Erythroblast (primary cell): Measurements from ENCODE around the gene ARHGAP26.

Source experiments
- DNase-seq, 2 experiments: peaks; one replicate each; lab custom pipeline; 2025; lab: John Stamatoyannopoulos, UW
- GATA1 ChIP-seq: IDR thresholded peaks from 2 replicates; pipeline ENCODE4 v1.6.1; 2011; ENCODE audit warnings: low read depth, mild to moderate bottlenecking, control low read depth, low read length, moderate library complexity
- POLR2A ChIP-seq: IDR thresholded peaks from 2 replicates; pipeline ENCODE4 v1.6.1; 2011; ENCODE audit warnings: mild to moderate bottlenecking, low read length

ARHGAP26 gene

DNA sequence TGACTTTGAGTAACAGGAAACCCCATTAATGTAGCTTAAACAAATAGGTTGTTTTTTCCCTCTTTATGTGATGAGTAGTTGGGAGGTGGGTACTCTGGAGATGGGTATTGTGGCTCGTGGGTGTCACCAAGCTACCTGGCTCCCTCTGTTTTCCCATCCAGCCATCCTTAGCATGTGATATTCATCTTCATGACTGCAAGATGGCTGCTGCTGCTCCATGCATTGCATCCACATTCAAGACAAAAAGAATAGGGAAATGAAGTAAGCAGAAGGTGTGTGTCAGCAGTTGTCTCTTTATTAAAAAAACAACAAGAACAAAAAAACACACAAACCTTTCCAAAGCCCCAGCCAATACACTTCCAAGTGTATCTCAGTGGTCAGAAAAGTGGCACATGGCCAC, 6.5 kb upstream of the ARHGAP26 start:
- no peak for DNase-seq
- TF ChIP-seq GATA1 (no peak), POLR2A (no peak)

DNA sequence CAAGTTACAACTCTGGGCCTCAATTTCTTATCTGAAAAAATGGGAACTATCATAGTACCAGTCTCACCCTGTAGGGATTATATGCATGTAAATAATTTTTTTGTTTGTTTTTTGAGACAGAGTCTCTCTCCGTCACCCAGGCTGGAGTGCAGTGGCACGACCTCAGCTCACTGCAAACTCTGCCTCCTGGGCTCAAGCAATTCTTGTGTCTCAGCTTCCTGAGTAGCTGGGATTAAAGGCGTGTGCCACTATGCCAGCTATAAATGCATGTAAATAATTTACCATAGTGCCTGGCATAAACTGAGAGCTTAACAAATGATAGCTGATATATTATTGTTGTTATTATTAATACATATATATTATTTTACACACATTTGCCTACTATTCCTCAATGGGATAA, 3.0 kb upstream of the ARHGAP26 start:
- TF ChIP-seq GATA1 = no peak
- TF ChIP-seq POLR2A = no peak
- no peak for DNase-seq

DNA sequence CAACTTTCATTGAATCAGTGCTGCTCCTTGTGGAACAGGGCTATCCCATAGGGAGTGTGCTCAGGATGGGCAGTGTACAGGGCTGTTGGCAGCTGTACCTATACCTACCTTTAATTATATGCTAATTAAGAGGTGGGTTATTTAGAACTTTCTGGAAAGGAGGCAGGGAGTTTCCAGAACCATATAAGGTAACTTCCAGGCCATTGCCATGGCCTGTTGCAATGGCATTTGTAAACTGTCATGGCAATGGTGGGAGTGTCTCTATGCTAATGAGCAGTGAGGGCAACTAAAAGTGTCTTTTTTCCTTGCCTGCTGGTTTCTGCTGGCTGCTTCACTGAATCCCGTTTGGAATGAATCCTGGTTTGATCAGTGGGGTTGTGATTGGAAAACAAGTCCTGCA, 2.3 kb upstream of the ARHGAP26 start:
- DNase-seq = no peak
- TF ChIP-seq POLR2A (no peak), GATA1 (no peak)

DNA sequence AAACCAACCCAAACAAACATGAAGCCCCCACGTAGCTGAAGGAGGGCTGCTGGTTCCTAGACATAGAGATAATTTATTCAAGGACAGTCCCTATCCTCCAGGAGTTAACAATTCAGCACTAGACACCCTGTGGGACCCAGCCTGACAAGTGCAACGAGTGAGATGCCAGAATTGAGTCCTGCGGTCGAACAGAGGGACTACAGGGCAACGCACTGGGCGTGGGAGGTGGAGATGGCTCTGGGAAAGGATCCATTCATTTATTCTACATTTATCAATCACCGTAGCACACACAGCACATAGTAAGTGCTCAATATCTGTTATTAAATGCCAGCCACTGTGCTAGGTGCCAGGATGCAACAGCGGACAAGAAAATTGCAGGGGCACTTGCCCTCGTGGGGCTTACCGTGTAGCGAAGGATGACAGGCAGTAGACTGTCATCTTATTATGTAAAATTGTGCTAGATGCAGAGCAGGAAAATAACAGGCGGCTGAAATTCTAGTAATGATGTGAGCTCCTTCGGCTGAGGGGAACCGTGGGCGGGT, 855 bp upstream of the ARHGAP26 start:
- TF ChIP-seq GATA1 = no peak
- no peak for TF ChIP-seq POLR2A
- peak; percentile 7 to 31 for DNase-seq

DNA sequence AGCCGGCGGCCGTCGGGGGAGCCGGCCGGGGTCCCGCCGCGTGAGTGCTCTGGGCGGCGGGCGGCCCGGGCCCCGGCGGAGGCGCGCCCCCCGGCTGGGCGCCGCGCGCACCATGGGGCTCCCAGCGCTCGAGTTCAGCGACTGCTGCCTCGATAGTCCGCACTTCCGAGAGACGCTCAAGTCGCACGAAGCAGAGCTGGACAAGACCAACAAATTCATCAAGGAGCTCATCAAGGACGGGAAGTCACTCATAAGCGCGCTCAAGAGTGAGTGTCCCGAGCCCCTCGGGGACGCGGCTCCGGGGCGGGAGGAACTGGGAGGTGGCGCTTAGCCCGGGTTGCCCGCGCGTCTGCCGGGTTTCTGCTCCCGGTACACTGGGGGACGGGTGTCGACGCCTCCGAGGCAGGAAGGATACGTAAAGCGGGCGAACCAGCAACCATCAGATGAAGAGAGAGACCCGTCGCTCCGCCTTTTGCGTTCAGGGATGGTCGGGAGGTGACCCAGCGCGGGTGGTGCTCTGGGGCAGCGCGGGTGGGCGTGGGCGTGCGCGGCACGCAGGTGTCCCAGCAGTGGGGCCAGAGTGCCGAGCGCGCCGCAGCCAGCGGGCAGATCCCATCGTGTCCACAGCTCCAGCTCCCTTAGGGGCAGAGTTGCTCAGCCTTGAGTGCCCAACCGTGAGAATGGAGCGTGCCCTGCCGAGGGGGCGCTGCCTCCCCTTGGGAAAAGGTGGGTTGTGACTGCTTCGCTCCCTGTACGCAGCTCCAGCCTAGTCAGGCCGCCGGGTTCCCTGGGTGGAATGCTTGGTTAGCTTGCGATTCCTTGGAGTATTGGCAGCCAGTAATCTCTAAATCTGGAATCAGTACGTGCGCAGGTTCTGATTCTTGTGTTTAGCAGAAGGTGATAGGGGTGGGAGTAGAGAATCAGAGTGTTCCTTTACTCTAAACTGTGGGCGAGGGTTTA, 753 bp downstream of the ARHGAP26 start:
- peak; percentile 35 to 57 for DNase-seq
- TF ChIP-seq POLR2A (no peak), GATA1 (no peak)

DNA sequence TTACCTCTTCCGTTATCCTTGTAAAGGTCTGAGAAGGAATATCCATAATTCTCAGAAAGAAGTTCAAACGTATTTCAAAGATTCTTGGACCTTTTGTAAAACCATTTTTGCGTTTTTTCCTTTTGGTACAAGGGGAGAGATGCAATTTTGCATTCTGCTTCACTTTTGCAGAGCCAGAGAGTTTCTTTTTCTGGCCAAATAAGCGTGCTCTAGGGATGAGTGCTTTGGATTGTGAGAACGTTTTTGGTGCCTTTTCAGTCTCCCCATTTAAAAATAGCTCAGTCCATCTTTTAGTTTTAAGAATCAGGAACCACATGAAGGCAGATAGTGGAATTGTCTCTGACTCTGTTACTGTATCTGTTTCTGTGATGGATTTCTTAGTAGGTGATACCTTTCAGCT, 1.5 kb downstream of the ARHGAP26 start:
- TF ChIP-seq GATA1 (no peak), POLR2A (no peak)
- DNase-seq = no peak

DNA sequence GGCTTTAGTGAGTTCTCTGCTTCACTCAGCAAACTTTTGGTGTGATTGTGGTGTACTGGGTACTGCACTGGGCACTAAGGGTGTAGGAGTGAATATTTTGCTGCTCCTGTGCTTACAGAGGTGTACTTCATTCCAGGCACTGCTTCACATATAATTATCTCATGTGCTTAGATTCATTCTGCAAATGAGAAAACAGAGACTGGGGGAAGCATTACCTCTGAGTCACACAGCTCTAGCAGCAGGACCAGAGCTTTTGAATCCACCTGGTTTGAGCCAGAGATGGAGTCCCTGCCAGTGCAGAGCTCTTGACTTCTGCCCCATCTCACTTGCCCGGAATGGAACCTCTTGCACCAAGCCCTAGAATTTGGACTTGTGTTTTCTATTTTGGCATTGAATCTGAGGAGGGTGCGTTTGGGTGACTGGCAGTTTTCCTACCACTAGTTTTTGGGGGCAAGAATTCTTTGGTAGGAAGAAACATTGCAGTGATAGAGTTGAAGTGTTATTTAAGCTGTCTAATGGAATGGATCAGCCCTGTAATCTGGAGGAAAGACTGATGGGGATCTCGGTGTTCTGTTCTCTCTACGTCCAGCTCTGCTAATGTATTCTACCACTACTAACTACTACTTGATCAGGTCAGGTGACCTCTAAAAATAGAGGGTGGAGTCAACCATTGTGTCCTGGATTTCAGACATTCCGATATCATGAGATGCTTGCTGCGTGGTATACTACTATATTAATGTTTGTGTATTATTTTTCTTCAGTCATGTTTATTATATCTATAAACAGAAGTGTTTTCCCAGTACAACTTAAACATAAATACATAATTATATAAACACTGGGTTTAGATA, 2.5 kb downstream of the ARHGAP26 start:
- TF ChIP-seq POLR2A (no peak), GATA1 (no peak)
- DNase-seq = no peak

DNA sequence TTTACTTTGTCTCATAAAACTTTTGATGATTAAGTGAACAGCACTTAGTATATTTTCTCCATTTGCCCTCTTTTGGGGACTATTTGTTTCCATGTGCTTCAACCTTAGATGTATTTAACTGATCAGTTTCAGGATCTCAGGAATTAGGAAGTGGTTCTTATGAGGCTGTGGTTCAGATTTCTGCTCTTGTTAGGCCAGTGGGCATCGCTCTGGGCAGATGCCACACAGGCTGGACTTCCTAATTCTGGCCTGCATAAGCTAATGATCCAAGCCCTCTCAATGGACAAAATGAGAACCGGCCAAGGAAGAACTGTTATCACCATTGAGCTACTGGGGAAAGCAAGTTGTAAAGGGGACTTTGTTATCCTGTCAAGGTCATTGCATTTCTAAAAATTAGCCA, 6.9 kb downstream of the ARHGAP26 start:
- DNase-seq = no peak
- TF ChIP-seq GATA1 (no peak), POLR2A (no peak)

DNA sequence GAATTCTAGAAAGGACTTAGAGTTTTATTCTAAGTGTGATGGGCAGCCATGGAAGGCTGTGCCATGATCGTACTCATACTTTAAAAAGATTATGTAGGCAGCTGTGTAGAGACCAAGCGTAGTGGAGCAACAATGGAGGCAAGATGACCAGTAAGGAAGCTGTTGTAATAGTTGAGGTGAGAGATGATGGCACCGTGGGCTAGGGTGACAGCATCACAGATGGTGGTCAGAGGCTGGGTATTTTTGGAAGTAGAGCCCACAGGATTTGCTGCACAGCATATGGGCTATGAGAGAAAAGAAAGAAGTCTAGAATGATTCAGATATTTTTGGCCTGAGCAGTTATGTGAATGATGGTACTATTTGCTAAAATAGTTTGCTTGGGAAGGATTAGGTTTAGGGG, 7.7 kb downstream of the ARHGAP26 start:
- no peak for TF ChIP-seq GATA1
- no peak for TF ChIP-seq POLR2A
- DNase-seq = no peak

DNA sequence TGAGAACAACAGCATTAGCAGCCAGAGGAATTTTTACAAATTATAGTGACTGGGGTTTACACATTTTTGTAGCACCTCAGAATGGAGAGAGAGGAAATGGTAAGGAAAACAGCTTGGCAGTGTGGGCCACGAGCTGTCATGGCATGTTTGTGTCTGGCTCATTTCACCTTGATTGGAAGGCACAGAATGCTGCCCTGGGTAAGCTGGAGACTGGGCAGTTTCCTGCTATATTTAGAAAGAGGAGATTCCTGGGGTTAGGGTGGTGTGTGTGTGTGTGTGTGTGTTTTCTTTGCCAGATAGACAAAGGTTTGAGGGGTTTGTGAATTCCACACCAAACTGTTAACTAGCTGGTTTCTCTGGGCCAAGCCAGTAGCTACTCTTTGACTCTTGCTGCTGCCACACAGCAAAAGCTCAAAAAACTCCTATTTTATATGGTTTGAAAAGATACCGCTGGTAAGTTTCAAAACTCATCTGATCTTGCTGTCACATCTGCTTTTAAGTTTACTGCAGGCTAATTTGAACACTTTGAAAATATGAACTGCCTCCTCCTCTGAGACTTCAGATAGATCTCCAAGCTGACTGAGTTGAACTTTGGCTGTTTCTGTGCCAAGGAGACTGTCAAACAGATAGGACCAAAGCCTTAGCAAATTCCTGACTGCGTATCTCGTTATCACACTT, 9.1 kb downstream of the ARHGAP26 start:
- DNase-seq = peak; percentile 15 to 28
- TF ChIP-seq POLR2A (no peak), GATA1 (no peak)

DNA sequence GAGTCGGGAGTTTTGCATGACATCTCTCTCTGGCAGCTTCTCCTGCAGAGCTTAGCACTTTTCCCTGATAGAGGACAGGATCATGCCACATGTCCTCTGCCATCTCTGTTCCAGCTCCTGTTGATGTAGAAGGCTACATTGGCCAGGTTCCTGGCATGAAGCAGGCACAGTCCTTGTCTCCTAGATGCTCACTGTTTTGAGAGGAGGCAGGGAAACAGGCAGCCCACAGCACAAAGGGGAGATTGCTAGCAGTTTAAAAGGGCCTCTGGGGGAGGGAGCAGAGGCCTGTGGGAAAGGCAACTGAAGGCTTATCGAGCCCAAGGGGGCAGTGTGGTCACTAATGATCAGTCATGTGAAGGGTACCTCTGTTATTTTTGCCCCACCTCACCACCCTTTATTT, 10.7 kb downstream of the ARHGAP26 start:
- DNase-seq = no peak
- TF ChIP-seq GATA1 (no peak), POLR2A (no peak)

DNA sequence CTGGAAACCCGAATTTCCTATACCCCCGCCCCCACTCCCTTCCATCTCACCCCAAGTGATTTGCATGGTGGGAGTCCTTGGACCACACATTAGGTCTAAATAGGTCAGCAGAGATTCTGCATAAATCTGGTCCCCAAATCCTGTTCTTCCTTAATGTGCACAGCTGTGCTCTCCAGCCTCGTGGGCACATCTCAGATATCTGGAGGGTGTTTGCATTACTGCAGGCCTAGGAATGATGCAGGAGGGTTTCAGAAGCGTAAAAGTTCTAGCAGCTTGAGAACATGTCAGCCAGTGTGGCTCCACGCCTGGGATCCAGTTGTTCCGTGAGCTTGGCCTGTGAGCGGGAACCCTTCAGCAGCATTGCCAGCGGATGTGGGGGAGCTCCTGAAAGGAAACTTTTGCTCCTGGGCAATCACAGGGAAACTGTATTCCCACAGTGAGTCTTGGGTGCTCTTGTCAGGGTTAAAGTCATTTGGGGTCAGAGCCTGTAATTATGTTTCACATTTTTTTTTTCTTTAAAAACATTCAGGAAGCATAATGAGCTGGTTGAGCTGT, 12.9 kb downstream of the ARHGAP26 start:
- TF ChIP-seq POLR2A (no peak), GATA1 (no peak)
- no peak for DNase-seq

DNA sequence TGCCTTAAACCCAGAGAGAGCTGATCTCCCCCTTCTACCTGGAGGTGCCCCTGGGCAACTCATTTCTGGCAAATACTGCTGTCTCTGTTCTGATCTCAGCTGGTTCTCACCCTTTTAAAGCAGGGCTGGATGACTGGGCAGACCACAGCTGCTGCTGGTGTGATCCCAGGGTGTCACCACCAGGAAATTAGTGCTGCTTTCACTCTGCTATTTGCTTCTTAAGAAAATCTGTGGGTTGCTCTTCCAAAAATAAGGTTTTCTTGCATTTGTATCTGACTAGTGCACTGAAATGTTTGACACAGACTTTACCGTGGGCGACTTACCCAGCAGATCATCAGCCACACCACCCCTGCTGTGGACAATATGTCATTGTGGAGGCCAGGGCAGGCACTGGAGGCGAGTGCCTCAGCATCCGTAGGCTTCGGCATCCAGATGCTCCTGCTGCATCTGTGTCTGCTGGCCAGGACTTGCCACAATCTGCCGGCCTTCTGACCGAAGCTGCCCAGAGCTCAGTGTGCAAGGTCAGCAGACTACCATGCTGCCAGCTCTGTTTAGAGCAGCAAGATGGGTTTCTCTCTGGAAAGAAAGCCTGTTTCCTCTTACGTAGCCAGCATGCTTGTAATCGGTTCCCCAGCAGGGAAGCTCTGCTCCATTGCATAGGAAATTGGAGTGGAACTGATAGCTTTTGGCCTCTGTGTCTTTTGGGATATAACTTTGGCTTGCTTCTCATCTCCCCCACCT, 13.6 kb downstream of the ARHGAP26 start:
- no peak for TF ChIP-seq GATA1
- TF ChIP-seq POLR2A = no peak
- DNase-seq = no peak
